Measurements from ENCODE around the gene ST3GAL3. TPM values are rescaled to one million over a fixed set of nuclear protein-coding genes. Genes with fewer than 3 reads are reported as not detected.

Gene ST3GAL3
- total RNA-seq, 6 experiments from 2014 or later: 6.4 to 14.2 (median 12.0) TPM

DNA sequence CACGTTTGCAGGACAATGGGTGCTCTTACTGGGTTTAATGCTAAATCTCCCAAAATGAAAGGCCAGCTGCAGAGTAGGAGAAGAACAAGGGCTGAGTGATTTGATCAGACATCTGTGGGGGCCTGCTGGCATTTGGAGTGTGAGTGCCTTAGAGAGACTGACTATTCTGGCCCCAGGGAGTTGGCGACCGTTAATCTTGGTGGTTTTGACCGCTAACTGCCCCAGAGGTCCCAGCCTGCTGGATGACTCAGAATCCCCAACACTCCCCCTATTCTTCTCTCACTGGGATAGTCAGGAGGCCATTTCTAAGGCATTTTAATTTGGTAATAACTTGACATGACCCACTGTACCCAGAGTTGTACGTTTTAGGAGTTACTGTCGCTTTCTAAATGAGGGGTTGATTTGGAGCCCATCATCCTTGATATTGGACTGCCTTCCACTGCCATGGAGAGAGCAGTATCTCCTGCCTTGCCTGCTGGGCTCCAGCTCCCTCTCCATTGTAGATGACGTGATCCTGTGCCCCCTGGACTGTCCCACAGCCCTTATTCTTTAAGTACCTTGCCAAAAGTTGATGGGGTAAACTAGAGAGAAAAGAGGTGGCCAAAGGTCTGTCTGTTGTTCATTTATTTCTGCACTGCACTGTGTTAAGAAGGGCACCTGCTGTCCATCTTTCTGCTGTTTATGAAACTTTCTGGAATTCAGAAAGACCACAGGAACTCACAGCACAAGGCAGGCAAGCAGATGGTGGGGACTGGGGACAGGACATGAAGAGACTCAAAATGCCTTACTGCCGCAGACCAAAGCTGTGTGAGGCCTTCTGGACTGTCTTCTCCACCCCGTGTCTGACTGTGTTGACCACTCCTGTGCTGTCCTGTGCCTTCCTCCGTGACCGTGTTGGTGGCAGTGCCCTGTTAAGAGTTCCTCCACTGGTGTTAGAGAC, 128.0 kb downstream of the ST3GAL3 start:
- no peak for ATAC-seq
- Histone ChIP-seq H3K4me3 (no peak overlapping the region), H3K9me3 (no peaks in the 10 kb centered on the region), H3K36me3 (peaks cover 0 to 3% (median 0%) of the 10 kb centered on the region in 4 donors), H3K27me3 (no peaks in the 10 kb centered on the region), H3K27ac (no peak overlapping the region), H3K4me1 (peaks cover 0 to 14% (median 0%) of the 10 kb centered on the region in 4 donors)
- DNase-seq: no peak
- 92% methylated on average over 7 of the region's 11 CpGs for WGBS (ENCODE audit: insufficient coverage, low coverage, low lambda C conversion rate, missing lambda C conversion rate)
- TF ChIP-seq POLR2A (IDR thresholded peaks at IDR 0.05): no peak
- TF ChIP-seq, protein P1, sequence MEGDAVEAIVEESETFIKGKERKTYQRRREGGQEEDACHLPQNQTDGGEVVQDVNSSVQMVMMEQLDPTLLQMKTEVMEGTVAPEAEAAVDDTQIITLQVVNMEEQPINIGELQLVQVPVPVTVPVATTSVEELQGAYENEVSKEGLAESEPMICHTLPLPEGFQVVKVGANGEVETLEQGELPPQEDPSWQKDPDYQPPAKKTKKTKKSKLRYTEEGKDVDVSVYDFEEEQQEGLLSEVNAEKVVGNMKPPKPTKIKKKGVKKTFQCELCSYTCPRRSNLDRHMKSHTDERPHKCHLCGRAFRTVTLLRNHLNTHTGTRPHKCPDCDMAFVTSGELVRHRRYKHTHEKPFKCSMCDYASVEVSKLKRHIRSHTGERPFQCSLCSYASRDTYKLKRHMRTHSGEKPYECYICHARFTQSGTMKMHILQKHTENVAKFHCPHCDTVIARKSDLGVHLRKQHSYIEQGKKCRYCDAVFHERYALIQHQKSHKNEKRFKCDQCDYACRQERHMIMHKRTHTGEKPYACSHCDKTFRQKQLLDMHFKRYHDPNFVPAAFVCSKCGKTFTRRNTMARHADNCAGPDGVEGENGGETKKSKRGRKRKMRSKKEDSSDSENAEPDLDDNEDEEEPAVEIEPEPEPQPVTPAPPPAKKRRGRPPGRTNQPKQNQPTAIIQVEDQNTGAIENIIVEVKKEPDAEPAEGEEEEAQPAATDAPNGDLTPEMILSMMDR (IDR thresholded peaks at IDR 0.05): no peak
- intact Hi-C loops (cut with DNase I): no loop called here

DNA sequence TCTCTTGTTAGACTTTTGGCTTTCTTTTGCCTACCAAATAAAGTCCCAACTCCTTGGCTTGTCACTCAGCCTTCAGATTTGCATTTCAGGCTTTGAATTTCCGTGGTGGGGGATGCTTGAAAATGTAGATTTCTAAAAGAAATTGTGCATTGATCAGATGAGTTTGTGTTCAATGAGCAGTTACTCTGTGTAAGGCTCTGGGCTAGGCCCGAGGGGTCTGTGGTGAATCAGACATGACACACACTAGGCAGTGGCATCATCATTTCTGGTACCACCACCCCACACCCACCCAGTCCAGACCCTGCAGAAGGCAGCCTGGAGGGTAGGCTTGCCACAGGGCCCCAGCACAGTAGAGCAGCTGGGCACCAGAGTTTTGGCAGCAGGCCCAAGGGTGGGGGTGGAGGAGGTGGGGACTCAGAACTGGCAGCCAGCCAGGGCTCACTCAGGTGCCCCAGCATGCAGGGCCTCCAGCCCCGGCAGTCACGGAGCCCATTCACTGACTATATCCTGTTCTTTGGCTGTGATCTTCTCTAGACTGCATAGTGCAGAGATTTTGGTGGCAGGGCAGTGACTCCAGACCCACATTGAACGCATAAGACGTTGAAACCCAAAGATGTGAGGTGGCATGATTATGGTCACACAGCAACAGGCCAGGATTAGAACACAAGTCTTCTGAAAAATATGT, 129.1 kb downstream of the ST3GAL3 start:
- Histone ChIP-seq H3K9me3 (no peaks in the 10 kb centered on the region), H3K27ac (no peak overlapping the region), H3K4me3 (no peak overlapping the region), H3K36me3 (peaks cover 0 to 3% (median 0%) of the 10 kb centered on the region in 4 donors), H3K27me3 (no peaks in the 10 kb centered on the region), H3K4me1 (peaks cover 0 to 4% (median 0%) of the 10 kb centered on the region in 4 donors)
- intact Hi-C loops (cut with DNase I): no loop called here
- DNase-seq (peak in 2 of 3 donors; percentile 48 to 59), ATAC-seq (peak in 3 of 4 donors; percentile 19 to 28 (median 25))
- WGBS (ENCODE audit: insufficient coverage, low coverage, low lambda C conversion rate, missing lambda C conversion rate): 71% methylated on average over 3 of the region's 6 CpGs
- TF ChIP-seq, protein P1 (IDR thresholded peaks at IDR 0.05): no peak

DNA sequence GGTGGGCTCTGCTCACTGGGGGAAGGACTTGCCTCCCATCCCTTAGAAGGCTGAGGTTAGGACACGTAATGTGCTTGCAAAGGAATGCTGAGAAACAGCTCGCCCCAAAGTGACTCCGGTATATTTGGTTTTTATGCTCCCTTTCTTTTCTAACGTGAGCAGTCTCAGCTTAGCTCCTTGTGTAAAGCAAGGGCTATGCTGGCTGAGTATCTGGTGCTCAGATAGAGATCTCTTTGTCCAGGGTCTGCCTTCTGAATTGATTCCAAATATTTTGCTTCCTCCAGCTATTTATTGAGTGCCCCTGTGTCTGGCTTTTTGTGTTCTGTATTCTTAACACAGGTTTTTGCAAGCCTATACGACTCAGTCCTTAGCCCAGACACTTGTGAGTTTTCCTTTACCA, 131.7 kb downstream of the ST3GAL3 start:
- TF ChIP-seq POLR2A (IDR thresholded peaks at IDR 0.05): no peak
- TF ChIP-seq, protein P1 (IDR thresholded peaks at IDR 0.05): no peak
- H3K4me3 ChIP-seq: no peak overlapping the region
- H3K4me1 ChIP-seq: no peaks in the 10 kb centered on the region
- no peaks in the 10 kb centered on the region for H3K27me3 ChIP-seq
- H3K27ac ChIP-seq: no peak overlapping the region
- DNase-seq (no peak), ATAC-seq (no peak)
- 96% methylated on average over 3 of the region's 5 CpGs for WGBS (ENCODE audit: insufficient coverage, low coverage, low lambda C conversion rate, missing lambda C conversion rate)
- no peaks in the 10 kb centered on the region for H3K9me3 ChIP-seq
- intact Hi-C loops (cut with DNase I): no loop called here
- H3K36me3 ChIP-seq: peaks cover 0 to 3% (median 0%) of the 10 kb centered on the region in 4 donors

DNA sequence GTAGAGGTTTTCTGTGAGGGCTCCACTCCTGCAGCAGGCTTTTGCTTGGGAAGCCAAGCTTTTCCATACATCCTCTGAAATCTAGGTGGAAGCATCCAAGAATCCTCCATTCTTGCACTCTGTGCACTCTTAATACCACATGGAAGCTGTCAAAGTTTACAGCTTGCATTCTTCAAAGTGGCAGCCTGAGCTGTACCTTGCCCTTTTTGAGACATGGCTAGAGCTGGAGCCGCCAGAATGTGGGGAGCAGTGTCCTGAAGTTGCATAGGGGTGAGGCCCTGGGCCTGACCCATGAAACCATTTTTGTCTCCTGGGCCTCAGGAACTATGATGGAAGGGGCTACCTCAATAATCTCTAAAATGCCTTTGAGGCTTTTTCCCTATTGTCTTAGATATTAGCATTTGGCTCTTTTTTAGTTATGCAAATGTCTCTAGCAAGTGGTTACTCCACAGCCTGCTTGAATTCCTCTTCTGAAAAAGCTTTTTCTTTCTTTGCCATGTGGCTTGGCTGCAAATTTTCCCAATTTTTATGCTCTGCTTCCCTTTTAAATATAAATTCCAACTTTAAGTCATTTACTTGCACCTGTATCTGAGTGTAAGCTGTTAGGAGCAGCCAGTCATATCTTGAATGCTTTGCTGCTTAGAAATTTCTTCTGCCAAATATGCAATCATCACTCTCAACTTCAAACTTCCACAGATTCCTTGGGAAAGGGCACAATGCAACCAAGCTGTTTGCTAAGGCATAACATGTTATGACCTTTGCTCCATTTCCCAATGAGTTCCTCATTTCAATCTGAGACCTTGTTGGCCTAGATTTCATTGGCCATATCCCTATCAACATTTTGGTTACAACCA, 134.2 kb downstream of the ST3GAL3 start:
- Histone ChIP-seq H3K4me3 (no peak overlapping the region), H3K9me3 (no peaks in the 10 kb centered on the region), H3K27me3 (no peaks in the 10 kb centered on the region), H3K36me3 (peaks cover 0 to 3% (median 0%) of the 10 kb centered on the region in 4 donors), H3K27ac (no peak overlapping the region), H3K4me1 (no peaks in the 10 kb centered on the region)
- TF ChIP-seq, protein P1 (IDR thresholded peaks at IDR 0.05): no peak
- TF ChIP-seq POLR2A (IDR thresholded peaks at IDR 0.05): no peak
- 80% methylated on average over 1 of the region's 1 CpG for WGBS (ENCODE audit: insufficient coverage, low coverage, low lambda C conversion rate, missing lambda C conversion rate)
- DNase-seq (no peak), ATAC-seq (no peak)
- intact Hi-C loops (cut with DNase I): no loop called here

Data from right lobe of liver (tissue), 6 donors.